A549 (cell line): ENCODE measurements around the gene MTG2. TPM values are rescaled to one million over a fixed set of nuclear protein-coding genes. Genes with fewer than 3 reads are reported as not detected.
A peak's percentile ranks its signal among the peaks of the same experiment; 100 is the strongest.

Source experiments
- ATAC-seq, 2 experiments: fragments of 200-7000 bp in 1 of 2; fragments of >200 bp in 1 of 2; cut with Nextera tagmentation in 1 of 2; cut with Tn5 transposase in 1 of 2; 3 replicates each; pipeline versions ENCODE4 v1.8.0 to v1.9.1; 2018 to 2020; ENCODE audit warnings: mild to moderate bottlenecking in 1 of 2, moderate library complexity in 1 of 2
- CTCF ChIA-PET: fragments of 300-600 bp; sonication (Branson Sonifier 250); formaldehyde crosslinking; extraction: SDS; loops from one replicate; lab custom pipeline; 2021; ENCODE audit warnings: antibody characterized with exemption, inconsistent platforms; lab: Yijun Ruan, JAX
- POLR2A ChIA-PET: fragments of 350-600 bp; formaldehyde crosslinking; extraction: SDS; loops from one replicate; lab custom pipeline; 2021; ENCODE audit warnings: antibody characterized with exemption, inconsistent platforms; lab: Yijun Ruan, JAX
- DNase-seq, 2 experiments: peaks; one replicate each; pipeline versions ENCODE4 v3.0.0 to v3.0.0-alpha.2; 2011 to 2016; ENCODE audit warnings: low read depth in 1 of 2, low spot score in 1 of 2
- FAIRE-seq: peaks from 2 replicates; lab custom pipeline; 2011; peaks lifted over from hg19 to GRCh38; lab: Jason Lieb, UNC
- H3K27ac ChIP-seq, 2 experiments: fragments of >200 bp; sonication (Bioruptor Twin); formaldehyde crosslinking; 3 replicates each; pipeline ENCODE4 v1.5.1; 2016 to 2017
- H3K4me1 ChIP-seq: fragments of >200 bp; sonication (Bioruptor Twin); formaldehyde crosslinking; 3 replicates; pipeline ENCODE4 v1.6.1; 2016
- H3K4me2 ChIP-seq: fragments of >200 bp; sonication (Bioruptor Twin); formaldehyde crosslinking; 3 replicates; pipeline ENCODE4 v1.6.1; 2016
- H3K4me3 ChIP-seq: fragments of >200 bp; sonication (Bioruptor Twin); formaldehyde crosslinking; 3 replicates; pipeline ENCODE4 v1.5.1; 2016
- H3K9me3 ChIP-seq: fragments of >200 bp; sonication (Bioruptor Twin); formaldehyde crosslinking; 3 replicates; pipeline ENCODE4 v1.6.1; 2016
- CBX2 ChIP-seq: fragments of 200-600 bp; sonication (generic); IDR thresholded peaks from 2 replicates; pipeline ENCODE4 v1.6.1; 2016; ENCODE audit warnings: low read depth, mild to moderate bottlenecking, borderline replicate concordance
- CBX8 ChIP-seq: fragments of 200-600 bp; sonication (generic); IDR thresholded peaks from 2 replicates; pipeline ENCODE4 v1.6.1; 2016
- CEBPB ChIP-seq, 2 experiments: fragments of >200 bp in 1 of 2; sonication (Bioruptor Twin) in 1 of 2; formaldehyde crosslinking in 1 of 2; IDR thresholded peaks; 2 replicates each; pipeline ENCODE4 v1.6.1; 2012 to 2016
- FOSB ChIP-seq: fragments of 250-450 bp; sonication (Bioruptor Pico); IDR thresholded peaks from 2 replicates; pipeline ENCODE4 v1.5.0; 2020; ENCODE audit warnings: mild to moderate bottlenecking, moderate library complexity
- FOSL2 ChIP-seq, 2 experiments: fragments of 450-650 bp in 1 of 2; fragments of >200 bp in 1 of 2; sonication (Bioruptor Twin) in 1 of 2; formaldehyde crosslinking; IDR thresholded peaks; 2 replicates each; pipeline versions ENCODE4 v1.5.0 to v1.6.1; 2016 to 2020; ENCODE audit warnings: mild to moderate bottlenecking in 1 of 2, moderate library complexity in 1 of 2
- HOXB13 ChIP-seq: fragments of 250-450 bp; sonication (Bioruptor Pico); IDR thresholded peaks from 2 replicates; pipeline ENCODE4 v1.5.0; 2020; ENCODE audit warnings: low read depth, mild to moderate bottlenecking, moderate library complexity
- JUN ChIP-seq, 2 experiments: fragments of >200 bp; sonication (Bioruptor Twin); formaldehyde crosslinking; IDR thresholded peaks; 2 replicates in 1 of 2; 3 replicates in 1 of 2; pipeline ENCODE4 v1.6.1; 2016 to 2017
- POLR2AphosphoS2 ChIP-seq: conservative IDR thresholded peaks from 2 replicates; pipeline ENCODE4 v1.6.1; 2012; ENCODE audit warnings: low read length, improper control_type of control experiment, inconsistent platforms
- RCOR1 ChIP-seq: fragments of 150-350 bp; IDR thresholded peaks from 2 replicates; pipeline ENCODE4 v1.6.1; 2014; ENCODE audit warnings: antibody characterized with exemption, low read length, low read depth
- SMC3 ChIP-seq: fragments of >200 bp; sonication (Bioruptor Twin); formaldehyde crosslinking; IDR thresholded peaks from 3 replicates; pipeline ENCODE4 v1.6.1; 2018; ENCODE audit warnings: inconsistent platforms
- WGBS: methylation state at CpG from one replicate; pipeline ENCODE4 v1.1.6; 2017; ENCODE audit errors: missing lambda C conversion rate; 5-methylcytosine and 5-hydroxymethylcytosine counted together
- polyA plus RNA-seq, 4 experiments: library from polyadenylated mRNA; depleted of rRNA in 3 of 4; stranded (reverse); fragments of >200 nt; fragmentation: RNase III in 1 of 4; extraction: RNeasy Plus Mini Kit Qiagen cat#74134 plus additional on column Dnase treatment in 1 of 4; gene quantifications; 2 replicates in 3 of 4; 3 replicates in 1 of 4; pipeline ENCODE4 v1.2.3, GENCODE V29; 2011 to 2017
- TF ChIP-seq, protein P1 (sequence below): fragments of 200-600 bp; sonication (generic); IDR thresholded peaks from 2 replicates; pipeline ENCODE4 v1.6.1; 2016; ENCODE audit warnings: antibody characterized with exemption, mild to moderate bottlenecking, moderate library complexity
- TF ChIP-seq, protein P2 (sequence below): IDR thresholded peaks from 2 replicates; pipeline ENCODE4 v1.6.1; 2012
- TF ChIP-seq, protein P3 (sequence below): fragments of >200 bp; sonication (Bioruptor Twin); formaldehyde crosslinking; IDR thresholded peaks from 3 replicates; pipeline ENCODE4 v1.6.1; 2016

MTG2 gene
- polyA plus RNA-seq, 2 of the 4 experiments (the other 2 are of a cell fraction) = 21.9 to 28.7 TPM

DNA sequence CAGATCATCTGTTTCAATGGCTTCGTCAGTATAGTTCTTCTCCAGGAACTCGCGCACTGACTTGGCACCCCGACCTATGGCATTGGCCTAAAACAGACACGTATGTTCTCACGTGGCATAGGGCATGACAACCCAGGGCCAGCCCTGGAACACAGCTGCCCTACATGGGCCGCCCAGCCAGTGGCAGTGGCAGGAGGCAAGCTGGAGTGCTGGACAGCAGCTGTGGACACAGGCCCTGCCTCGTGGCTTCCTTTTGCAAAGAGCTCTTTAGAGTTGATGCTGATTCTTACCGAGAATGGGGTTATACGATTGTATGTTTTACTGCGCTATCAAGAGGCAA, 44.7 kb upstream of the MTG2 start:
- Histone ChIP-seq H3K4me1 (peaks cover 10% of the 10 kb centered on the region), H3K4me3 (no peak overlapping the region), H3K9me3 (no peaks in the 10 kb centered on the region), H3K27ac (no peak overlapping the region), H3K4me2 (no peak overlapping the region)
- no peak for ATAC-seq
- no peak for TF ChIP-seq CEBPB (IDR thresholded peaks at IDR 0.05)
- 0 out of 2 replicates have a peak, but pooled peaks have one; percentile 57 for TF ChIP-seq POLR2AphosphoS2
- TF ChIP-seq, protein P1, sequence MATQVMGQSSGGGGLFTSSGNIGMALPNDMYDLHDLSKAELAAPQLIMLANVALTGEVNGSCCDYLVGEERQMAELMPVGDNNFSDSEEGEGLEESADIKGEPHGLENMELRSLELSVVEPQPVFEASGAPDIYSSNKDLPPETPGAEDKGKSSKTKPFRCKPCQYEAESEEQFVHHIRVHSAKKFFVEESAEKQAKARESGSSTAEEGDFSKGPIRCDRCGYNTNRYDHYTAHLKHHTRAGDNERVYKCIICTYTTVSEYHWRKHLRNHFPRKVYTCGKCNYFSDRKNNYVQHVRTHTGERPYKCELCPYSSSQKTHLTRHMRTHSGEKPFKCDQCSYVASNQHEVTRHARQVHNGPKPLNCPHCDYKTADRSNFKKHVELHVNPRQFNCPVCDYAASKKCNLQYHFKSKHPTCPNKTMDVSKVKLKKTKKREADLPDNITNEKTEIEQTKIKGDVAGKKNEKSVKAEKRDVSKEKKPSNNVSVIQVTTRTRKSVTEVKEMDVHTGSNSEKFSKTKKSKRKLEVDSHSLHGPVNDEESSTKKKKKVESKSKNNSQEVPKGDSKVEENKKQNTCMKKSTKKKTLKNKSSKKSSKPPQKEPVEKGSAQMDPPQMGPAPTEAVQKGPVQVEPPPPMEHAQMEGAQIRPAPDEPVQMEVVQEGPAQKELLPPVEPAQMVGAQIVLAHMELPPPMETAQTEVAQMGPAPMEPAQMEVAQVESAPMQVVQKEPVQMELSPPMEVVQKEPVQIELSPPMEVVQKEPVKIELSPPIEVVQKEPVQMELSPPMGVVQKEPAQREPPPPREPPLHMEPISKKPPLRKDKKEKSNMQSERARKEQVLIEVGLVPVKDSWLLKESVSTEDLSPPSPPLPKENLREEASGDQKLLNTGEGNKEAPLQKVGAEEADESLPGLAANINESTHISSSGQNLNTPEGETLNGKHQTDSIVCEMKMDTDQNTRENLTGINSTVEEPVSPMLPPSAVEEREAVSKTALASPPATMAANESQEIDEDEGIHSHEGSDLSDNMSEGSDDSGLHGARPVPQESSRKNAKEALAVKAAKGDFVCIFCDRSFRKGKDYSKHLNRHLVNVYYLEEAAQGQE = no peak
- no peak for DNase-seq
- POLR2A ChIA-PET = interaction anchor here (0.6 to 1.3 kb wide), 2 partner anchors 16 to 1021 kb away, joined by 3 to 9 read pairs; no protein-coding TSS in a partner anchor
- CTCF ChIA-PET = interaction anchor here (0.5 to 5.1 kb wide), 9 partner anchors 10 to 664 kb away, joined by 3 to 75 read pairs (median 4); no protein-coding TSS in a partner anchor
- FAIRE-seq = no peak
- 84% methylated on average over 11 of the region's 11 CpGs for WGBS

DNA sequence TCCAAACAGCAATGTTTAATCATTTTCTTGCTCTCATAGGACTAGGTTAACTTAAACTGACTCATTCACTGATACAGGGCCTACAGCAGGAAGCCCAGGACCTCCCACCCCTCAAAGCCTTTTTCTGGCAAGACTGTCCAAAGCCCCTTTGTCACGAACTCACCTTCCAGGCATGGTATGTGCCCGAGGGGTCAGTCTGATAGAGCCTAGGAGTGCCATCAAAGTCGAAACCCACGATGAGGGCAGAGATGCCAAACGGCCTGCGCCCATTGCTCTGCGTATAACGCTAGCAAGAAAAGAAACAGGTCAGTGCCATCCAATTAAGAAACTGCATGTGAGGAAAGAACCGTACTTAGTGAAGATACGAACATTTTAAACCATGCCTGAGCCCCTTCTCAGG, 43.9 kb upstream of the MTG2 start:
- Histone ChIP-seq H3K27ac (no peak overlapping the region), H3K4me3 (no peak overlapping the region), H3K4me1 (peaks cover 10% of the 10 kb centered on the region), H3K4me2 (no peak overlapping the region), H3K9me3 (no peaks in the 10 kb centered on the region)
- WGBS = 97% methylated on average over 10 of the region's 10 CpGs
- CTCF ChIA-PET = interaction anchor here (0.5 to 5.1 kb wide), 4 partner anchors 11 to 664 kb away, joined by 3 to 75 read pairs (median 8); no protein-coding TSS in a partner anchor
- POLR2A ChIA-PET = interaction anchor here (1.3 kb wide), 1 partner anchor 17 kb away, joined by 3 read pairs; no protein-coding TSS in a partner anchor
- DNase-seq (no peak), ATAC-seq (no peak), FAIRE-seq (no peak)
- TF ChIP-seq CBX2 (no peak), HOXB13 (CRISPR knock-in tag) (no peak), CEBPB (IDR thresholded peaks at IDR 0.05) (no peak), SMC3 (no peak), CBX8 (no peak), FOSL2 (IDR thresholded peaks at IDR 0.05) (no peak), FOSL2 (CRISPR knock-in tag; IDR thresholded peaks at IDR 0.05) (no peak), JUN (IDR thresholded peaks at IDR 0.05) (no peak), RCOR1 (no peak), FOSB (CRISPR knock-in tag) (no peak)
- TF ChIP-seq, protein P1 = no peak
- TF ChIP-seq, protein P2, sequence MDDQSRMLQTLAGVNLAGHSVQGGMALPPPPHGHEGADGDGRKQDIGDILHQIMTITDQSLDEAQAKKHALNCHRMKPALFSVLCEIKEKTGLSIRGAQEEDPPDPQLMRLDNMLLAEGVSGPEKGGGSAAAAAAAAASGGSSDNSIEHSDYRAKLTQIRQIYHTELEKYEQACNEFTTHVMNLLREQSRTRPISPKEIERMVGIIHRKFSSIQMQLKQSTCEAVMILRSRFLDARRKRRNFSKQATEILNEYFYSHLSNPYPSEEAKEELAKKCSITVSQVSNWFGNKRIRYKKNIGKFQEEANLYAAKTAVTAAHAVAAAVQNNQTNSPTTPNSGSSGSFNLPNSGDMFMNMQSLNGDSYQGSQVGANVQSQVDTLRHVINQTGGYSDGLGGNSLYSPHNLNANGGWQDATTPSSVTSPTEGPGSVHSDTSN = no peak
- TF ChIP-seq, protein P3, sequence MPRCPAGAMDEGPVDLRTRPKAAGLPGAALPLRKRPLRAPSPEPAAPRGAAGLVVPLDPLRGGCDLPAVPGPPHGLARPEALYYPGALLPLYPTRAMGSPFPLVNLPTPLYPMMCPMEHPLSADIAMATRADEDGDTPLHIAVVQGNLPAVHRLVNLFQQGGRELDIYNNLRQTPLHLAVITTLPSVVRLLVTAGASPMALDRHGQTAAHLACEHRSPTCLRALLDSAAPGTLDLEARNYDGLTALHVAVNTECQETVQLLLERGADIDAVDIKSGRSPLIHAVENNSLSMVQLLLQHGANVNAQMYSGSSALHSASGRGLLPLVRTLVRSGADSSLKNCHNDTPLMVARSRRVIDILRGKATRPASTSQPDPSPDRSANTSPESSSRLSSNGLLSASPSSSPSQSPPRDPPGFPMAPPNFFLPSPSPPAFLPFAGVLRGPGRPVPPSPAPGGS = no peak
